Kidney epithelial cell (primary cell): ENCODE data around the gene PPP1CA. TPM values are rescaled to one million over a fixed set of nuclear protein-coding genes. Genes with fewer than 3 reads are reported as not detected.

Experiments used
- DNase-seq: peaks from one replicate; pipeline ENCODE4 v3.0.0-alpha.2; 2010; ENCODE audit warnings: low read depth
- H3K27me3 ChIP-seq: 2 replicates; pipeline ENCODE4 v1.6.0; 2011; ENCODE audit warnings: low read length; ENCODE audit not compliant: control insufficient read depth, insufficient read depth
- H3K36me3 ChIP-seq: 2 replicates; pipeline ENCODE4 v1.5.1; 2011; ENCODE audit warnings: low read length; ENCODE audit not compliant: control insufficient read depth, insufficient read depth
- H3K4me3 ChIP-seq: 2 replicates; pipeline ENCODE4 v1.5.1; 2011; ENCODE audit warnings: low read depth, mild to moderate bottlenecking, control low read depth, low read length
- CTCF ChIP-seq: IDR thresholded peaks from 2 replicates; pipeline ENCODE4 v1.5.1; 2011; ENCODE audit warnings: mild to moderate bottlenecking, moderate library complexity, low read length, control low read depth, inconsistent platforms; ENCODE audit not compliant: insufficient read depth, poor library complexity, severe bottlenecking
- total RNA-seq: library from RNA; depleted of rRNA; stranded (reverse); fragments of >200 nt; gene quantifications from 2 replicates; pipeline ENCODE4 v1.2.3, GENCODE V29; 2015

Gene PPP1CA
- total RNA-seq, 1 donor from 2014 or later = 319 TPM

- Histone ChIP-seq H3K4me3 (peak overlapping the region; percentile 79), H3K27me3 (no peaks in the 10 kb centered on the region), H3K36me3 (no peaks in the 10 kb centered on the region)
- TF ChIP-seq CTCF = peak; percentile 46
- peak; percentile 99 for DNase-seq
Measured at GRCh38 chr11:67373648-67374570, 27.7 kb downstream of the PPP1CA start.

GRCh38 chr11:67372993-67373647 is 28.5 kb downstream of the PPP1CA start, which contains the start of gene CLCF1:
TSS of gene CLCF1 (minus strand) at chr11:67373598. CDS start at chr11:67373539, 59 bp downstream.
- no peak for TF ChIP-seq CTCF
- DNase-seq = no peak
- H3K27me3 ChIP-seq = no peaks in the 10 kb centered on the region

GRCh38 chr11:67372321-67372992 is 29.2 kb downstream of the PPP1CA start:
- Histone ChIP-seq H3K36me3 (no peaks in the 10 kb centered on the region), H3K27me3 (no peaks in the 10 kb centered on the region), H3K4me3 (peak overlapping the region; percentile 79)
- TF ChIP-seq CTCF = no peak
- no peak for DNase-seq

More at GRCh38 chr11:67372993-67373647, 28.5 kb downstream of the PPP1CA start, which contains the start of gene CLCF1:
- Histone ChIP-seq H3K4me3 (peak within 1 kb of the TSS; percentile 79), H3K36me3 (no peaks in the 10 kb centered on the region)

- no peak for TF ChIP-seq CTCF
- H3K27me3 ChIP-seq = no peaks in the 10 kb centered on the region
Measured at GRCh38 chr11:67371911-67372320, 29.7 kb downstream of the PPP1CA start.

GRCh38 chr11:67371189-67371910 is 30.3 kb downstream of the PPP1CA start:
- H3K4me3 ChIP-seq = peak overlapping the region; percentile 79
- no peak for DNase-seq
- TF ChIP-seq CTCF = peak; percentile 72

More at GRCh38 chr11:67371911-67372320, 29.7 kb downstream of the PPP1CA start:
- Histone ChIP-seq H3K4me3 (peak overlapping the region; percentile 79), H3K36me3 (no peaks in the 10 kb centered on the region)
- DNase-seq = no peak

More at GRCh38 chr11:67371189-67371910, 30.3 kb downstream of the PPP1CA start:
- H3K36me3 ChIP-seq = no peaks in the 10 kb centered on the region
- no peaks in the 10 kb centered on the region for H3K27me3 ChIP-seq
